Activated T-helper 9 cell treated with anti-CD3 and anti-CD28 coated beads, Interleukin-2, amount 50 U/mL, for 16 hours (primary cell): ENCODE measurements around the gene C3orf49.

Experiments
- DNase-seq: peaks from one replicate; pipeline ENCODE4 v3.0.0-alpha.2; 2020; ENCODE audit warnings: low read depth

Gene C3orf49

DNA sequence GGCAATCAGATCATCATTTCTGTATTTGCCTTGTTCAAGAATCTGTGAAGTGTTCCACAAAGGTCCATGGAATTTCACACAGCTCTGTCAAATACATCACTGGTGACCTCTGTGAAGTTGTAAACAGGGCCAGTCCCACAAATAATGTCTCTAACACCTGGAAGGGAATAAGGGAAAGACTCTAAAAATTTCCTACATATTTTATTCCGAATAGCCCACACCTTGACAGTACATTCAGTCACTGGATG, at the start of gene C3orf49:
C3orf49 (plus strand) TSS at position 149 of the 248 bp plus-strand sequence. CDS start 173 bp downstream, outside the sequence.
- DNase-seq, result no peak

DNA sequence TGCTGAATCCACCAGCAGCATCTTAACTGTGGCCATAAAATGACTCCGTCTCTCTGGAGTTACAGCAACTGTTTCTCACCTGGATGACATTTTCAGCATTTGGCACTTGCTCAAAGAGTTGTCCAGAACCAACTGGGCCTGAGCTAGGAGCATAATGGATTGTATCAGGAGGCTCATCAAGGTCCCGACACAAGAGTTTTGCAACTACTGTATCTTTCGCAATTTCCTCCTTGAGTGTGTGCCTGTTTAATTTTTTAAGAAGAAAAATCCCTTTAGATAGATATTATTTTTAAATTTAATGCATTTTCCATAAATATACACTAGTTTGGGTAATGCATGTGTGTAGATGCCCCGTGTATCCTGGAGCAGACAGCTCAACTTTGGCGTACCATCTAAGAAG, 44.3 kb upstream of the C3orf49 start:
- no peak for DNase-seq

- DNase-seq, result no peak
Measured at GRCh38 chr3:63779227-63779626, 39.9 kb upstream of the C3orf49 start.

GRCh38 chr3:63791974-63792373, 27.1 kb upstream of the C3orf49 start:
- DNase-seq, result no peak

GRCh38 chr3:63795438-63795837, 23.7 kb upstream of the C3orf49 start:
- no peak for DNase-seq

- no peak for DNase-seq
Measured at GRCh38 chr3:63798544-63798943, 20.6 kb upstream of the C3orf49 start.

DNA sequence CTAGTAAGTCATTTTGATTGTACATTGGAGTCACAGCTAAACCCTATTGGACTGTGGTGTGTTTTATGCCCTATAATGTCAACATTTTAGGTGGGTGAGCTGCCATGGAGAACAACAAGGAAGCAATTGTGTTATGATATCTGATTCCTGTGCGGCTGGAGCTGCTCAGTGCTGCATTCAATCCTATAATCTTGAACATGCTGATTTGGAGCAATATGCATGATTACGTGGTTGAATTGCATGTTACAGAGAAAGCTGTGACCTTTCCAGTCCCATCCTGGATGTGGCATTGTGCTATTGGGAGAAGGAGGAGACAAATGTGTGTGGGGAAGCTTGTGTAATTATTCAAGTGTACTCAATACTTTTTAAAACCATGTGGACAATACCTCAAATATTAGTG, 20.1 kb upstream of the C3orf49 start:
- no peak for DNase-seq

DNA sequence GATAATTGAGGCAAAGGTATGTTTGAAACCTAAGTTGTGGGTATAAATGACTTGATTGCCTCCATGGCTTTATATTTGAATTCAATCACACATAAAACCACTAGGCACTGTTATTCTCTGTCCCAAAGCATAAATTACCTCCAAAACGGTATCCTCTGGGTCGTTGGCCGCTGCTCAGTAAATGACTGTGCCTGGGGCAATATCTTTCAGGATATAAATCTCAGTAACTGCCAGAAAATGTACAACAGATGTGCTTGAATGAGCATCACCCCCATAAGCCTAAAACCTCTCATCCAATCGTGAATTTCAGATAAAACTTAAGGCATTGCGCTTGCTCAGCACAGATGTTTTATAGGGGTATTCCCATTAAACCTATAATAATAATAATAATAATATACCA, 19.0 kb upstream of the C3orf49 start:
- no peak for DNase-seq

DNA sequence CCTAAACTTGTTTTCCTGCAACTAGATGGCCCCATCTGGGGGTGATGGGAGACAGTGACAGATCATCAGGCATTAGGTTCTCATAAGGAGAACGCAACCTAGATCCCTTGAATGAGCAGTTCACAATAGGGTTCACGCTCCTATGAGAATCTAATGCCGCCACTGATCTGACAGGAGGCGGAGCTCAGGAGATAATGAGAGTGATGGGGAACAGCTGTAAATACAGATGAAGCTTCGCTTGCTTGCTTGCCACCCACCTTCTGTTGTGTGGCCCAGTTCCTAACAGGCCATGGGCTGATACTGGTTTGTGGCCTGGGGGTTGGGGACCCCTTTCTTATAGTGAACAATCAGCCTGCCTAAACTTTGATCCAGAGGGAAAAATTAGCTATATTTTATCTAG, 15.2 kb upstream of the C3orf49 start:
- DNase-seq, result no peak

- no peak for DNase-seq
Measured at GRCh38 chr3:63807961-63808565, 11.0 kb upstream of the C3orf49 start.

DNA sequence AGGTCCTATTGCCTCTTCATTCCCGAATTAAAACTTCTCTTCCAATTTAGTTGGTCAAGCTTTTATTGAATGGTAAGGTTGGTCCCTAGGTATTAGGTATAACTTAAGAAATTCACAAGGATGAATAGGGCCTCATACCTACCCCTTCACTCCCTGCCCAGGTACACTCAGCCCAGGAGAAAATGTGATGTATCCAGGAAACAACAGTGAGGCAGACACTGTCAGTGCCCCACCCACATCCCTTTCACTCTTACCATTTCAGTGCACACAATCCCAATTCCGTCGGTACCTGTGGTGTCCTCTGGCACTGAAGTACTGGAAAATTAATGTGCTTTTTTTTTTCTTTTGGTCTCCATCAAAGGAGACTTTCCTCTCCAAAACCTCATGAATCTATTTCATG, 10.5 kb upstream of the C3orf49 start:
- DNase-seq, result no peak

DNA sequence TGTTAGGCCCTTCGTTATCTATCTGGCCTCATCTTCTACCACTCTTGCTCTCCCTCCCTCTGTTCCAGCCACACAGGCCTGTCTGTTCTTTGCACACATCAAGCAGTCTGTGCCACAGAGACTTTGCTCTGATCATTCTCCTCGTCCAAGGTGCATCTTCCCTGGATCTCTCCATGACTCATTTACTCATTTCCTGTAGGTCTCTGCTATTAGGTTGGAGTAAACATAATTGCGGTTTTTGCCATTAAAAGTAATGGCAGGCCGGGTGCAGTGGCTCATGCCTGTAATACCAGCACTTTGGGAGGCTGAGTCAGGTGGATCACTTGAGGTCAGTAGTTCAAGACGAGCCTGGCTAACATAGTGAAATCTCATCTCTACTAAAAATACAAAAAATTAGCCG, 9.5 kb upstream of the C3orf49 start:
- DNase-seq, result no peak

- no peak for DNase-seq
Measured at GRCh38 chr3:63814237-63814636, 4.9 kb upstream of the C3orf49 start.

GRCh38 chr3:63817225-63817624, 1.9 kb upstream of the C3orf49 start:
- no peak for DNase-seq

GRCh38 chr3:63818282-63819150, 583 bp upstream of the C3orf49 start:
- peak; percentile 31 for DNase-seq

DNA sequence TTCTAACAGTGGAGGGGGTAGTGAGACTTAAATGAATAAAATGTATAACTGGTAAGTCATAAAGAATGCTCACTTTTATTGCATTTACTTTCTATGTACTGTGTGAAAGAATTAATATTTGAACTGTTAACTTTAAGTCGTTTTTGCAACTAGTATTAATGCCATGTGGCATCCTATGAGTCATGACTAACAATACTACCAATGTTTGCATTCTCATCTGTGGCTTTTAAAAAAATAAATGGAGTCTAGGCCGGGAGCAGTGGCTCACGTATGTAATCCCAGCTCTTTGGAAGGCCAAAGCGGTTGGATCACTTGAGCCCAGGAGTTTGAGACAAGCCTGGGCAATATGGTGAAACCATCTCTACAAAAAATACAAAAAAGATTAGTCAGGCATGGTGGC, 5.2 kb downstream of the C3orf49 start:
- DNase-seq, result no peak

DNA sequence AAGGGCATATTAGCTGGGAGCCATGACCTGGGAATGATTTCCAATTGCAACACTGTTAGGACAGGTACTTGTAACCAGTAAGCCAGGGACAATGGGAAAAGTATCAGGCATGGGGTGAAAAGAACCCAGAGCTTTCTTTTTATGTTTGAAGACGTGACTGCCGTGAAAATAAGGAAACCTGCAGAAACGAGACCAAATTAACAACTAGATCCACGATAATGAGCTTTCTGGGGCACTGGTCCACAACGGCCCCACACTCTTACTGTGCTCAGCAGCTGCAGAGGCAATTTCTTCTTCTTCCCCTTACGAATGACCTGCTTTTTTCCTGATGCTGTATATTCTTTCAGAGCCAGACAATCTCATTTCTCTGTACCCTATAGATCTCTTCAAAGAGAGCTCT, 11.4 kb downstream of the C3orf49 start:
- no peak for DNase-seq

GRCh38 chr3:63832395-63832794, 13.3 kb downstream of the C3orf49 start:
- DNase-seq, result no peak

DNA sequence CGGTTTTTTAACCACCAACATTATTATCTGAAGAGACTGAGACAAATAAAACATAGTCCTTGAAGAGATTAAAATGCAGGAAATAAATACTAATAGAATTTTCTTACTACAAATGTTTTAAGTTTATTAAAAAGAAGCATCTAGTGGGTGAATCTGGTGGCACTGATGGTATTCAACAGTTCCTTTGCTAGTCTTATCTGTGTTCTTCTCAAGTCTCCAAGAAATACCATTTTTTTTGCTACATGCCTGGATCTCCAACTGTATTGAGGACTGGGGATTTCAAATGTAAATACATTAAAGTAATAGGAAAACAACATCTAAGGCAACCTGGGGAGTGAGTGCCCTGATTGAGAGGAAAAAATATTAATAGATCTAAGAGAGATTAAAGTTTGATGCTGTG, 22.6 kb downstream of the C3orf49 start:
- no peak for DNase-seq

DNA sequence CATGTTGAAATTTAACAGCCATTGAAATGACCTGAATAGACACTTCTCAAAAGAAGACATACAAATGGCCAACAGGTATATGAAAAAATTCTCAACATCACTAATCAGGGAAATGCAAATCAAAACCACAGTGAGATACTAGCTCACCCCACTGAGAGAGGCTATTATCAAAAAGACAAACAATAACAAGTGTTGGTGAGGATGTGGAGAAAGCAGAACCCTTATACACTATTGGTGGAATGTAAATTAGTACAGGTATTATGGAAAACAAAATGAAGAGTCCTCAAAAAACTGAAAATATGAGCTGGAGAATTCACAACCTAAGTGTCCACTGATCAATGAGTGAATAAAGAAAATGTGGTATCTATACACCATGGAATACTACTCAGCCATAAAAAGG, 23.0 kb downstream of the C3orf49 start:
- DNase-seq, result no peak

- no peak for DNase-seq
Measured at GRCh38 chr3:63845215-63845614, 26.1 kb downstream of the C3orf49 start.

- DNase-seq, result no peak
Measured at GRCh38 chr3:63847718-63848450, 28.8 kb downstream of the C3orf49 start.

GRCh38 chr3:63849175-63849574, 30.1 kb downstream of the C3orf49 start:
- DNase-seq, result no peak
